CD4-positive, CD25-positive, alpha-beta regulatory T cell (primary cell): Measurements from ENCODE around the gene PRKCG. TPM values are rescaled to one million over a fixed set of nuclear protein-coding genes. Genes with fewer than 3 reads are reported as not detected.
"Not testable (repeated sequence)": the region's sequence is repeated elsewhere in the genome, so short reads cannot be mapped to it uniquely, and the experiment has no call there.

Experiments
- ATAC-seq, 2 donors: fragments of 150-1000 bp; cut with Tn5 transposase; one replicate each; pipeline ENCODE4 v1.10.0; 2021; ENCODE audit warnings: low read depth in 2 of 2, moderate number of reproducible peaks in 2 of 2, moderate library complexity in 1 of 2
- DNase-seq, 3 donors: peaks; one replicate each; pipeline versions ENCODE4 v3.0.0 to v3.0.0-alpha.2; 2012 to 2022; ENCODE audit warnings: mixed read lengths in 1 of 3
- H3K27ac ChIP-seq: one replicate; pipeline ENCODE4 v1.7.0; 2013; ENCODE audit warnings: mild to moderate bottlenecking, low read length; ENCODE audit not compliant: insufficient read depth, poor library complexity, severe bottlenecking
- H3K27me3 ChIP-seq: one replicate; pipeline ENCODE4 v1.7.0; 2013; ENCODE audit warnings: low read length; ENCODE audit not compliant: control insufficient read depth, insufficient read depth
- H3K36me3 ChIP-seq: one replicate; pipeline ENCODE4 v1.7.0; 2013; ENCODE audit warnings: mild to moderate bottlenecking, low read length, moderate library complexity; ENCODE audit not compliant: control insufficient read depth, insufficient read depth
- H3K4me1 ChIP-seq: 2 replicates; pipeline ENCODE4 v1.7.0; 2013; ENCODE audit warnings: mild to moderate bottlenecking, low read length; ENCODE audit not compliant: insufficient read depth, control insufficient read depth, poor library complexity, severe bottlenecking
- H3K4me3 ChIP-seq: one replicate; pipeline ENCODE4 v1.7.0; 2013; ENCODE audit warnings: low read depth, mild to moderate bottlenecking, low read length, moderate library complexity
- H3K9me3 ChIP-seq, 2 experiments: 1 replicate in 1 of 2; 2 replicates in 1 of 2; pipeline ENCODE4 v1.7.0; 2013; ENCODE audit warnings: low read length in 2 of 2, mild to moderate bottlenecking in 1 of 2, moderate library complexity in 1 of 2; ENCODE audit not compliant: control insufficient read depth in 2 of 2
- H3K27ac Mint-ChIP-seq, 3 donors: one replicate each; pipeline ENCODE4 v1.8.0; 2020 to 2022; ENCODE audit warnings: mild to moderate bottlenecking in 3 of 3, mixed read lengths in 3 of 3, moderate library complexity in 2 of 3
- H3K27me3 Mint-ChIP-seq: one replicate; pipeline ENCODE4 v1.8.0; 2022; ENCODE audit warnings: mild to moderate bottlenecking, mixed read lengths
- H3K36me3 Mint-ChIP-seq: one replicate; pipeline ENCODE4 v1.8.0; 2020; ENCODE audit warnings: mixed read lengths
- H3K4me1 Mint-ChIP-seq, 4 donors: one replicate each; pipeline ENCODE4 v1.8.0; 2020 to 2022; ENCODE audit warnings: mixed read lengths in 4 of 4, mild to moderate bottlenecking in 1 of 4
- H3K4me3 Mint-ChIP-seq, 4 donors: one replicate each; pipeline ENCODE4 v1.8.0; 2020 to 2022; ENCODE audit warnings: mild to moderate bottlenecking in 4 of 4, mixed read lengths in 4 of 4, moderate library complexity in 3 of 4
- H3K9me3 Mint-ChIP-seq, 7 donors: one replicate each; pipeline ENCODE4 v1.8.0; 2020 to 2022; ENCODE audit warnings: mixed read lengths in 7 of 7, mild to moderate bottlenecking in 3 of 7, moderate library complexity in 2 of 7
- polyA plus RNA-seq, 4 donors: library from polyadenylated mRNA; unstranded; fragments of 300-500 nt; fragmentation: Illumina TruSeq; gene quantifications; one replicate each; pipeline ENCODE4 v1.2.3, GENCODE V29; 2021
- total RNA-seq: library from RNA; stranded (reverse); gene quantifications from one replicate; pipeline ENCODE4 v1.2.3, GENCODE V29; 2022

PRKCG gene
- total and polyA plus RNA-seq, 5 donors from 2014 or later, result not detected

- no peaks in the 10 kb centered on the region for H3K27me3 ChIP-seq
- H3K27me3 Mint-ChIP-seq, result peaks cover 26% of the 10 kb centered on the region
- DNase-seq (no peak), ATAC-seq (no peak)
- H3K36me3 ChIP-seq, result no peaks in the 10 kb centered on the region
- H3K4me3 Mint-ChIP-seq, result no peak overlapping the region
- H3K27ac ChIP-seq, result no peak overlapping the region
- H3K27ac Mint-ChIP-seq, result no peak overlapping the region
- H3K4me3 ChIP-seq, result no peak overlapping the region
- peaks cover 0 to 4% (median 0%) of the 10 kb centered on the region in 4 donors for H3K4me1 Mint-ChIP-seq
- peaks cover 3% of the 10 kb centered on the region for H3K36me3 Mint-ChIP-seq
- no peaks in the 10 kb centered on the region for H3K4me1 ChIP-seq
- peaks cover 0 to 6% (median 0%) of the 10 kb centered on the region in 7 donors for H3K9me3 Mint-ChIP-seq
- H3K9me3 ChIP-seq, result no peaks in the 10 kb centered on the region
These were observed 65.6 kb downstream of the PRKCG start for GRCh38 chr19:53947624-53948023.

DNA sequence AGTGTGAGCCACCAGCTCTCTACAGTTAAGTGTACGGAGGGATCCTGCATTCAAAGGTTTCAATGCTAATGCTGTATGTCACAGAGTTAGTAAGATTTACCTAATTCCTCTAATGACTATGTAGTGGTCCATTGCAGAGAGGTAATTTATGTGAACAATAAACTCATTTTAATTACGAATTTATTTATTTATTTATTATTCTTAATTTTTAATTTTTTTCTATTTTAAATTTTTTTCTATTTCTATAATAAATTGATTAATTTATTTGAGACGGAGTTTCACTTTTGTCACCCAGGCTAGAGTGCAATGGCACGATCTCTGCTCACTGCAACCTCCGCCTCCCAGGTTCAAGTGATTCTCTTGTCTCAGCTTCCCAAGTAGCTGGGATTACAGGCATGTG is 66.6 kb downstream of the PRKCG start:
- not testable (repeated sequence) for DNase-seq, H3K4me1 Mint-ChIP-seq, H3K4me1 ChIP-seq, H3K9me3 ChIP-seq, ATAC-seq, H3K36me3 ChIP-seq, H3K27ac Mint-ChIP-seq, H3K9me3 Mint-ChIP-seq, H3K4me3 Mint-ChIP-seq, H3K4me3 ChIP-seq, H3K27me3 ChIP-seq, H3K36me3 Mint-ChIP-seq, H3K27ac ChIP-seq
- peaks cover 26% of the 10 kb centered on the region for H3K27me3 Mint-ChIP-seq

DNA sequence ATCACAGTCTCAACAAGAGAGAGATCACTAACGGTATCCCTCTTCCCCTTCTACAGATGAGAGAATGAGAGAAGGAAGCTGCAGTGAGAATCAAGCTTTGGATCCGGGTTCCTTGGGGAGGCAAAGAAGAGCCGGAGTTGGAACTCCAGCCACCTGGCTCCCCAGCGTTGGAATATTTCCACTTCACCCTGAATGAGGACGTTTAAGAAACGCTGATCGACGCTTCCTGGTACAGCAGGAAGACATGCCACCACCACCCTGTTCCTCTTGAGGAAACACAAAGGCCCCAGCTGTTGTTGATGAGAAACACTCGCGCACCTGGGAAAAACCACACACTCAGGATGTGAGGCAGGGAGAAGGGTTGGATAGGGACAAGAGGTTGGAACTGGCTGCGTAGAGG is 69.4 kb downstream of the PRKCG start:
- Mint-ChIP-seq H3K27me3 (peaks cover 19% of the 10 kb centered on the region), H3K4me3 (no peak overlapping the region)
- no peak overlapping the region for H3K4me3 ChIP-seq

DNA sequence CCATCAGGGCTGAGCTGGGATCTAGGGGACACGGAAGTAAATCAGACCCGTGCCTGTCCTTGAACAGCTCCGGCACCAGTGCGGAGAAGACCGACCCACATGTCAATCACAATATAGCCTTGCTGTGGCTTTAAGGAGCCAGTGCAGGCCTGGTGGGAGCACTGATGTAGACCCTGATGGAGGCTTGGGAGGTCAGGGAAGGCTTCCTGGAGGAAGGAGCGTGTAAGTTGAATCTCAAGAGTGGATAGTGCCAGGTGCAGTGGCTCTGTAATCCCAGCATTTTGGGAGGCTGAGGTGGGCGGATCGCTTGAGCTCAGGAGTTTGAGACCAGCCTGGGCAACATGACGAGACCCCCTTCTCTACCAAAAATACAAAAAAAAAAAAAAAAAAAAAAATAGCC is 70.0 kb downstream of the PRKCG start:
- Mint-ChIP-seq H3K4me3 (no peak overlapping the region), H3K27me3 (peaks cover 21% of the 10 kb centered on the region), H3K27ac (no peak overlapping the region), H3K9me3 (peaks cover 0 to 6% (median 0%) of the 10 kb centered on the region in 7 donors), H3K36me3 (no peaks in the 10 kb centered on the region), H3K4me1 (no peaks in the 10 kb centered on the region)
- ATAC-seq (no peak), DNase-seq (no peak)
- no peaks in the 10 kb centered on the region for H3K4me1 ChIP-seq
- H3K27ac ChIP-seq, result no peak overlapping the region
- no peak overlapping the region for H3K4me3 ChIP-seq
- H3K27me3 ChIP-seq, result no peaks in the 10 kb centered on the region
- H3K9me3 ChIP-seq, result no peaks in the 10 kb centered on the region
- H3K36me3 ChIP-seq, result no peaks in the 10 kb centered on the region

More for the DNA sequence above, 69.4 kb downstream of the PRKCG start:
- Mint-ChIP-seq H3K9me3 (peaks cover 0 to 6% (median 0%) of the 10 kb centered on the region in 7 donors), H3K27ac (no peak overlapping the region), H3K4me1 (no peaks in the 10 kb centered on the region), H3K36me3 (no peaks in the 10 kb centered on the region)
- no peaks in the 10 kb centered on the region for H3K9me3 ChIP-seq
- no peaks in the 10 kb centered on the region for H3K4me1 ChIP-seq
- no peaks in the 10 kb centered on the region for H3K27me3 ChIP-seq
- DNase-seq, result no peak
- no peak for ATAC-seq
- H3K36me3 ChIP-seq, result no peaks in the 10 kb centered on the region
- H3K27ac ChIP-seq, result no peak overlapping the region

DNA sequence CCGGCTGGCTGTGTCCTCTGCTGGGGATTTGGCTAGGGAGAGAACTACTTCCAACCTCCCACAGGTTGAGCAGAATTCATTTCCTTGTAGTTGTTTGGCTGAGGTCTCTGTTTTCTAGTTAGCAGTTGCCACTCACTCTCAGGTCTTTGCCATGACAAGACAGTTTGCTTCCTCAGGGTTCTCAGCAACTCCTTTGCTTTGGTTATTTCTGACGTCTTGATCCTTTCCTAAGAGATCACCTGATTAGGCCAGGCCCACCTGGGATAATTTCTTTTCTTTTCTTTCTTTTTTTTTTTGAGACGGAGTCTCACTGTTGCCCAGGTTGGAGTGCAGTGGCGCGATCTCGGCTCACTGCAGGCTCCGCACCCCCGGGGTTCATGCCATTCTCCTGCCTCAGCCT is 71.4 kb downstream of the PRKCG start:
- DNase-seq (no peak), ATAC-seq (no peak)
- no peak overlapping the region for H3K27ac Mint-ChIP-seq
- H3K27me3 Mint-ChIP-seq, result peaks cover 35% of the 10 kb centered on the region
- H3K27ac ChIP-seq, result no peak overlapping the region
- H3K4me1 Mint-ChIP-seq, result no peaks in the 10 kb centered on the region
- H3K4me3 ChIP-seq, result no peak overlapping the region
- no peaks in the 10 kb centered on the region for H3K4me1 ChIP-seq
- H3K27me3 ChIP-seq, result peaks cover 5% of the 10 kb centered on the region
- no peaks in the 10 kb centered on the region for H3K9me3 ChIP-seq
- no peak overlapping the region for H3K4me3 Mint-ChIP-seq
- peaks cover 0 to 6% (median 0%) of the 10 kb centered on the region in 7 donors for H3K9me3 Mint-ChIP-seq
- no peaks in the 10 kb centered on the region for H3K36me3 ChIP-seq
- H3K36me3 Mint-ChIP-seq, result no peaks in the 10 kb centered on the region

Other genes starting within 250 kb of the PRKCG start
- gene NLRP12, start 57.9 kb upstream of the PRKCG start, total RNA-seq, result not detected
- not detected for gene NLRP12, start 57.9 kb upstream of the PRKCG start, polyA plus RNA-seq
- 280 TPM for gene MYADM, start 14.3 kb upstream of the PRKCG start, total RNA-seq
- gene MYADM, start 14.3 kb upstream of the PRKCG start, polyA plus RNA-seq, result 10 to 100 TPM; 26.1 to 36.3 (median 35.5) TPM
- gene CACNG7, start 27.1 kb downstream of the PRKCG start, total RNA-seq, result not detected
- gene CACNG7, start 27.1 kb downstream of the PRKCG start, polyA plus RNA-seq, result not detected
- gene CACNG8, start 80.7 kb downstream of the PRKCG start, total RNA-seq, result not detected
- gene CACNG8, start 80.7 kb downstream of the PRKCG start, polyA plus RNA-seq, result not detected
- not detected for gene CACNG6, start 109.4 kb downstream of the PRKCG start, total RNA-seq
- gene CACNG6, start 109.4 kb downstream of the PRKCG start, polyA plus RNA-seq, result not detected
- gene VSTM1, start 181.7 kb downstream of the PRKCG start, total RNA-seq, result not detected
- gene VSTM1, start 181.7 kb downstream of the PRKCG start, polyA plus RNA-seq, result not detected
- gene TARM1, start 199.2 kb downstream of the PRKCG start, total RNA-seq, result not detected
- not detected for gene TARM1, start 199.2 kb downstream of the PRKCG start, polyA plus RNA-seq
- gene OSCAR, start 218.6 kb downstream of the PRKCG start, total RNA-seq, result not detected
- gene OSCAR, start 218.6 kb downstream of the PRKCG start, polyA plus RNA-seq, result under 1 TPM in 3 of 4 donors, not detected in 1; 0.12 to 0.28 (median 0.13) TPM
- 65.7 TPM for gene NDUFA3, start 220.7 kb downstream of the PRKCG start, total RNA-seq
- 100 to 1,000 TPM; 404 to 577 (median 444) TPM for gene NDUFA3, start 220.7 kb downstream of the PRKCG start, polyA plus RNA-seq
- 15.0 TPM for gene TFPT, start 233.5 kb downstream of the PRKCG start, total RNA-seq
- gene TFPT, start 233.5 kb downstream of the PRKCG start, polyA plus RNA-seq, result 10 to 100 TPM; 18.8 to 26.8 (median 23.9) TPM
- gene PRPF31, start 233.6 kb downstream of the PRKCG start, total RNA-seq, result 57.8 TPM
- 10 to 100 TPM; 61.2 to 74.8 (median 69.6) TPM for gene PRPF31, start 233.6 kb downstream of the PRKCG start, polyA plus RNA-seq